ENCODE measurements around the gene SAP30. TPM values are rescaled to one million over a fixed set of nuclear protein-coding genes. Genes with fewer than 3 reads are reported as not detected.
A peak's percentile ranks its signal among the peaks of the same experiment; 100 is the strongest.

Gene SAP30
- total and polyA plus RNA-seq, 8 donors = 2.3 to 7.5 (median 4.0) TPM

GRCh38 chr4:173382349-173382748 lies 11.6 kb downstream of the SAP30 start:
- WGBS, 2 donors = 95 to 97% methylated on average over 4 of the region's 4 CpGs
- FAIRE-seq = peak; percentile 59
- intact Hi-C loops (cut with DNase I) = no loop called here
- no peak overlapping the region for H3K4me3 ChIP-seq
- no peaks in the 10 kb centered on the region for H3K27me3 ChIP-seq
- H3K27ac ChIP-seq = no peak overlapping the region
- no peak for DNase-seq
- no peaks in the 10 kb centered on the region for H3K9me3 ChIP-seq
- no peak for ATAC-seq
- no peaks in the 10 kb centered on the region for H3K4me1 ChIP-seq
- H3K36me3 ChIP-seq = no peaks in the 10 kb centered on the region
- TF ChIP-seq, protein P1, sequence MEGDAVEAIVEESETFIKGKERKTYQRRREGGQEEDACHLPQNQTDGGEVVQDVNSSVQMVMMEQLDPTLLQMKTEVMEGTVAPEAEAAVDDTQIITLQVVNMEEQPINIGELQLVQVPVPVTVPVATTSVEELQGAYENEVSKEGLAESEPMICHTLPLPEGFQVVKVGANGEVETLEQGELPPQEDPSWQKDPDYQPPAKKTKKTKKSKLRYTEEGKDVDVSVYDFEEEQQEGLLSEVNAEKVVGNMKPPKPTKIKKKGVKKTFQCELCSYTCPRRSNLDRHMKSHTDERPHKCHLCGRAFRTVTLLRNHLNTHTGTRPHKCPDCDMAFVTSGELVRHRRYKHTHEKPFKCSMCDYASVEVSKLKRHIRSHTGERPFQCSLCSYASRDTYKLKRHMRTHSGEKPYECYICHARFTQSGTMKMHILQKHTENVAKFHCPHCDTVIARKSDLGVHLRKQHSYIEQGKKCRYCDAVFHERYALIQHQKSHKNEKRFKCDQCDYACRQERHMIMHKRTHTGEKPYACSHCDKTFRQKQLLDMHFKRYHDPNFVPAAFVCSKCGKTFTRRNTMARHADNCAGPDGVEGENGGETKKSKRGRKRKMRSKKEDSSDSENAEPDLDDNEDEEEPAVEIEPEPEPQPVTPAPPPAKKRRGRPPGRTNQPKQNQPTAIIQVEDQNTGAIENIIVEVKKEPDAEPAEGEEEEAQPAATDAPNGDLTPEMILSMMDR (IDR thresholded peaks at IDR 0.05) = no peak

- Histone ChIP-seq H3K36me3 (no peaks in the 10 kb centered on the region), H3K4me1 (no peaks in the 10 kb centered on the region), H3K27me3 (no peaks in the 10 kb centered on the region), H3K4me3 (no peak overlapping the region), H3K27ac (no peak overlapping the region), H3K9me3 (no peaks in the 10 kb centered on the region)
- intact Hi-C loops (cut with DNase I) = no loop called here
- no peak for ATAC-seq
- TF ChIP-seq, protein P1 (IDR thresholded peaks at IDR 0.05) = no peak
- no peak for DNase-seq
- no peak for FAIRE-seq
These were observed 16.0 kb downstream of the SAP30 start for GRCh38 chr4:173386751-173387150.

- 87 to 89% methylated on average over 1 of the region's 1 CpG for WGBS, 2 donors
- intact Hi-C loops (cut with DNase I) = no loop called here
- FAIRE-seq = no peak
These were observed 20.9 kb downstream of the SAP30 start for GRCh38 chr4:173391701-173392100.

GRCh38 chr4:173397604-173398003 lies 26.9 kb downstream of the SAP30 start:
- Histone ChIP-seq H3K27ac (no peak overlapping the region), H3K36me3 (no peaks in the 10 kb centered on the region), H3K4me1 (no peaks in the 10 kb centered on the region), H3K4me3 (no peak overlapping the region), H3K27me3 (no peaks in the 10 kb centered on the region), H3K9me3 (no peaks in the 10 kb centered on the region)
- TF ChIP-seq, protein P1 (IDR thresholded peaks at IDR 0.05) = no peak
- FAIRE-seq (no peak), DNase-seq (no peak), ATAC-seq (no peak)
- intact Hi-C loops (cut with DNase I) = no loop called here
- WGBS, 2 donors = 69 to 77% methylated on average over 1 of the region's 1 CpG

More at GRCh38 chr4:173391701-173392100, 20.9 kb downstream of the SAP30 start:
- H3K36me3 ChIP-seq = no peaks in the 10 kb centered on the region
- H3K4me3 ChIP-seq = no peak overlapping the region
- no peaks in the 10 kb centered on the region for H3K9me3 ChIP-seq
- no peaks in the 10 kb centered on the region for H3K4me1 ChIP-seq
- H3K27me3 ChIP-seq = no peaks in the 10 kb centered on the region
- TF ChIP-seq, protein P1 (IDR thresholded peaks at IDR 0.05) = no peak
- ATAC-seq (no peak), DNase-seq (no peak)
- no peak overlapping the region for H3K27ac ChIP-seq

GRCh38 chr4:173398220-173398619 lies 27.5 kb downstream of the SAP30 start:
- no peak overlapping the region for H3K4me3 ChIP-seq
- H3K27me3 ChIP-seq = no peaks in the 10 kb centered on the region
- no peak overlapping the region for H3K27ac ChIP-seq
- H3K9me3 ChIP-seq = no peaks in the 10 kb centered on the region
- FAIRE-seq (no peak), DNase-seq (no peak), ATAC-seq (no peak)
- TF ChIP-seq, protein P1 (IDR thresholded peaks at IDR 0.05) = no peak
- intact Hi-C loops (cut with DNase I) = no loop called here
- no peaks in the 10 kb centered on the region for H3K36me3 ChIP-seq
- no peaks in the 10 kb centered on the region for H3K4me1 ChIP-seq

All from pancreas (tissue), 10 donors.